ENCODE results near the gene FCGBP.

- TF ChIP-seq TAF1 (IDR thresholded peaks at IDR 0.05; ENCODE audit: low read depth) (no peak), RAD21 (IDR thresholded peaks at IDR 0.05; ENCODE audit: low read depth) (no peak)
- TF ChIP-seq, protein P1, sequence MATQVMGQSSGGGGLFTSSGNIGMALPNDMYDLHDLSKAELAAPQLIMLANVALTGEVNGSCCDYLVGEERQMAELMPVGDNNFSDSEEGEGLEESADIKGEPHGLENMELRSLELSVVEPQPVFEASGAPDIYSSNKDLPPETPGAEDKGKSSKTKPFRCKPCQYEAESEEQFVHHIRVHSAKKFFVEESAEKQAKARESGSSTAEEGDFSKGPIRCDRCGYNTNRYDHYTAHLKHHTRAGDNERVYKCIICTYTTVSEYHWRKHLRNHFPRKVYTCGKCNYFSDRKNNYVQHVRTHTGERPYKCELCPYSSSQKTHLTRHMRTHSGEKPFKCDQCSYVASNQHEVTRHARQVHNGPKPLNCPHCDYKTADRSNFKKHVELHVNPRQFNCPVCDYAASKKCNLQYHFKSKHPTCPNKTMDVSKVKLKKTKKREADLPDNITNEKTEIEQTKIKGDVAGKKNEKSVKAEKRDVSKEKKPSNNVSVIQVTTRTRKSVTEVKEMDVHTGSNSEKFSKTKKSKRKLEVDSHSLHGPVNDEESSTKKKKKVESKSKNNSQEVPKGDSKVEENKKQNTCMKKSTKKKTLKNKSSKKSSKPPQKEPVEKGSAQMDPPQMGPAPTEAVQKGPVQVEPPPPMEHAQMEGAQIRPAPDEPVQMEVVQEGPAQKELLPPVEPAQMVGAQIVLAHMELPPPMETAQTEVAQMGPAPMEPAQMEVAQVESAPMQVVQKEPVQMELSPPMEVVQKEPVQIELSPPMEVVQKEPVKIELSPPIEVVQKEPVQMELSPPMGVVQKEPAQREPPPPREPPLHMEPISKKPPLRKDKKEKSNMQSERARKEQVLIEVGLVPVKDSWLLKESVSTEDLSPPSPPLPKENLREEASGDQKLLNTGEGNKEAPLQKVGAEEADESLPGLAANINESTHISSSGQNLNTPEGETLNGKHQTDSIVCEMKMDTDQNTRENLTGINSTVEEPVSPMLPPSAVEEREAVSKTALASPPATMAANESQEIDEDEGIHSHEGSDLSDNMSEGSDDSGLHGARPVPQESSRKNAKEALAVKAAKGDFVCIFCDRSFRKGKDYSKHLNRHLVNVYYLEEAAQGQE (IDR thresholded peaks at IDR 0.05; ENCODE audit: low read depth) = no peak
- TF ChIP-seq, protein P2, sequence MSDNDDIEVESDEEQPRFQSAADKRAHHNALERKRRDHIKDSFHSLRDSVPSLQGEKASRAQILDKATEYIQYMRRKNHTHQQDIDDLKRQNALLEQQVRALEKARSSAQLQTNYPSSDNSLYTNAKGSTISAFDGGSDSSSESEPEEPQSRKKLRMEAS (IDR thresholded peaks at IDR 0.05) = no peak
These were observed 10.0 kb downstream of the FCGBP start for GRCh38 chr19:39924389-39924788.

Measured in Ishikawa (cell line).